K562 (cell line): ENCODE measurements around the gene MAK. TPM values are rescaled to one million over a fixed set of nuclear protein-coding genes. Genes with fewer than 3 reads are reported as not detected.

Source experiments
- ARID1B ChIP-seq: fragments of 450-650 bp; IDR thresholded peaks from 2 replicates; pipeline ENCODE4 v1.6.1; 2016; ENCODE audit warnings: antibody characterized with exemption, mild to moderate bottlenecking, inconsistent platforms
- BRD9 ChIP-seq: fragments of 450-650 bp; IDR thresholded peaks from 2 replicates; pipeline ENCODE4 v1.6.1; 2018; ENCODE audit warnings: low read depth; ENCODE audit not compliant: partially characterized antibody
- DACH1 ChIP-seq: fragments of 450-650 bp; IDR thresholded peaks from 2 replicates; pipeline ENCODE4 v1.6.1; 2018; ENCODE audit not compliant: partially characterized antibody
- DMBX1 ChIP-seq: fragments of 250-450 bp; sonication (Bioruptor Pico); IDR thresholded peaks from 2 replicates; pipeline ENCODE4 v1.8.0; 2022; ENCODE audit warnings: inconsistent platforms, mild to moderate bottlenecking, moderate library complexity, borderline replicate concordance
- FOXM1 ChIP-seq, 2 experiments: fragments of 450-650 bp in 1 of 2; sonication (generic) in 1 of 2; formaldehyde crosslinking in 1 of 2; IDR thresholded peaks; 2 replicates each; pipeline versions ENCODE4 v1.6.1 to v1.9.0; 2017 to 2022; ENCODE audit warnings: low read depth in 2 of 2, mild to moderate bottlenecking in 2 of 2, missing genetic modification reagents in 1 of 2, moderate library complexity in 1 of 2
- MEF2A ChIP-seq: IDR thresholded peaks from 2 replicates; pipeline ENCODE4 v1.6.1; 2011; ENCODE audit warnings: low read depth, mild to moderate bottlenecking, low read length, moderate library complexity; ENCODE audit not compliant: control insufficient read depth
- MIER1 ChIP-seq: fragments of 450-650 bp; IDR thresholded peaks from 2 replicates; pipeline ENCODE4 v1.6.1; 2016; ENCODE audit warnings: antibody characterized with exemption, mild to moderate bottlenecking, low read depth
- NCOA4 ChIP-seq: fragments of 450-650 bp; IDR thresholded peaks from 2 replicates; pipeline ENCODE4 v1.6.1; 2018; ENCODE audit warnings: mild to moderate bottlenecking; ENCODE audit not compliant: partially characterized antibody
- NCOR1 ChIP-seq: fragments of 450-650 bp; IDR thresholded peaks from 2 replicates; pipeline ENCODE4 v1.6.1; 2016; ENCODE audit warnings: mild to moderate bottlenecking, moderate library complexity
- PML ChIP-seq: IDR thresholded peaks from 2 replicates; pipeline ENCODE4 v1.6.1; 2012; ENCODE audit warnings: low read length, inconsistent platforms
- RHOXF2B ChIP-seq: fragments of 250-450 bp; sonication (Bioruptor Pico); conservative IDR thresholded peaks from 2 replicates; pipeline ENCODE4 v1.5.1; 2021
- SMARCE1 ChIP-seq: fragments of 450-650 bp; IDR thresholded peaks from 2 replicates; pipeline ENCODE4 v1.7.1; 2016; ENCODE audit warnings: mild to moderate bottlenecking
- SOX6 ChIP-seq: fragments of 450-650 bp; IDR thresholded peaks from 2 replicates; pipeline ENCODE4 v1.6.1; 2014; ENCODE audit warnings: mild to moderate bottlenecking
- SP1 ChIP-seq: sonication (generic); formaldehyde crosslinking; IDR thresholded peaks from 2 replicates; pipeline ENCODE4 v1.8.1; 2022; ENCODE audit warnings: mild to moderate bottlenecking, missing genetic modification reagents
- SREBF2 ChIP-seq: sonication (generic); formaldehyde crosslinking; IDR thresholded peaks from 2 replicates; pipeline ENCODE4 v1.4.0; 2020; ENCODE audit warnings: mild to moderate bottlenecking, missing genetic modification reagents
- TBL1XR1 ChIP-seq, 2 experiments: IDR thresholded peaks; 2 replicates each; pipeline ENCODE4 v1.6.1; 2012; ENCODE audit warnings: improper control_type of control experiment in 2 of 2, low read length in 2 of 2, mild to moderate bottlenecking in 1 of 2
- TCF7L2 ChIP-seq: fragments of 150-350 bp; IDR thresholded peaks from 2 replicates; pipeline ENCODE4 v1.6.1; 2016; ENCODE audit warnings: low read depth, mild to moderate bottlenecking, low read length, moderate library complexity
- ZBTB7A ChIP-seq: IDR thresholded peaks from 2 replicates; pipeline ENCODE4 v1.6.1; 2011; ENCODE audit warnings: low read depth, mild to moderate bottlenecking, low read length, moderate library complexity, borderline replicate concordance; ENCODE audit not compliant: control insufficient read depth
- polyA plus RNA-seq, 8 experiments: library from polyadenylated mRNA; depleted of rRNA in 4 of 8; stranded (reverse) in 5 of 8; unstranded in 3 of 8; fragments of >200 nt; fragmentation: Nextera tagmentation in 2 of 8; fragmentation: Illumina TruSeq in 1 of 8; extraction: Ambion mirVana in 2 of 8; extraction: Trizol in 1 of 8; gene quantifications; 2 replicates each; pipeline versions ENCODE4 v1.2.1 to v1.2.3, GENCODE V29; 2011 to 2014; ENCODE audit warnings: inconsistent platforms in 1 of 8, missing spikeins in 1 of 8
- total RNA-seq, 7 experiments: library from RNA; depleted of rRNA in 6 of 7; stranded (reverse); fragments of >200 nt in 6 of 7; fragmentation: Illumina TruSeq in 2 of 7; extraction: Trizol in 2 of 7; gene quantifications; 2 replicates each; pipeline versions ENCODE4 v1.2.1 to v1.2.3, GENCODE V29; 2011 to 2021; ENCODE audit warnings: low replicate concordance in 1 of 7
- TF ChIP-seq, protein P1 (sequence below): fragments of 450-650 bp; IDR thresholded peaks from one replicate; pipeline ENCODE4 v1.6.1; 2018; ENCODE audit warnings: mild to moderate bottlenecking, moderate library complexity; ENCODE audit not compliant: partially characterized antibody
- TF ChIP-seq, protein P2 (sequence below): sonication (generic); formaldehyde crosslinking; IDR thresholded peaks from 2 replicates; pipeline ENCODE4 v1.9.0; 2022; ENCODE audit warnings: mild to moderate bottlenecking, missing genetic modification reagents
- TF ChIP-seq, protein P3 (sequence below): conservative IDR thresholded peaks from 2 replicates; pipeline ENCODE4 v1.6.1; 2011; ENCODE audit warnings: low read depth, mild to moderate bottlenecking, low read length; ENCODE audit not compliant: control insufficient read depth
- TF ChIP-seq, protein P4 (sequence below), 2 experiments: fragments of 450-650 bp; IDR thresholded peaks; 2 replicates each; pipeline ENCODE4 v1.6.1; 2018; ENCODE audit warnings: mild to moderate bottlenecking in 2 of 2, low read depth in 1 of 2; ENCODE audit not compliant: partially characterized antibody in 2 of 2

The MAK gene
- total and polyA plus RNA-seq, 9 of the 15 experiments (the other 6 are each of a cell fraction or from before 2014, with no cell fraction given): 0.25 to 1.1 (median 0.53) TPM

DNA sequence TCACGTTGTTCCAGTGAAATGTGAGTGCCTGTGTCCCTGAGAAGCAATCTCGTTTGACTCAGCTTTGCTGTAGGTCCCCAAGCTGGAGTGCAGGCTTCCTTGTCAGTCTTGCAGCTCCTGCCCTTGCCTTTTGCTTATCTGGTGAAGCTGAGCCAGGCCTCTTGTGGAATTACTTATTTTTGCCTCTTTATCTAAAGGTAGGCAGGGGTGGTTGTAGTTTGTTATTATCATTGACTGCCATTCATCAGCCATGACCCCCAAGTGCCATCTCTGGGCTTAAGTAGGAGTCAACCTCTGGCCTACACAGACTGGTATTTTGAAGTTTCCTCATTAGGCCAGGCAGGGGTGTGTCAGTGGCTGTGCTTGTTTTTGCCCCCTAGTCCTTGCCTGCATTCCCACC lies 88.6 kb downstream of the MAK start (continued):
- TF ChIP-seq FOXM1 (IDR thresholded peaks at IDR 0.05; ENCODE audit: low read depth) (peak; percentile 71; the same call in 1 of the 2 replicates), FOXM1 (CRISPR knock-in tag; IDR thresholded peaks at IDR 0.05; ENCODE audit: low read depth) (no peak), RHOXF2B (CRISPR knock-in tag) (no peak), SMARCE1 (peak; percentile 68; the same call in 1 of the 2 replicates), SREBF2 (CRISPR knock-in tag) (peak; percentile 20; the same call in 1 of the 2 replicates), TBL1XR1 (IDR thresholded peaks at IDR 0.05; ENCODE audit: low read length in 2 of 2) (peak; percentile 80 to 88; a peak in 3 of 4 replicates), MEF2A (peak; percentile 71; the same call in 1 of the 2 replicates), BRD9 (no peak), DMBX1 (CRISPR knock-in tag) (peak; percentile 52; the same call in 1 of the 2 replicates), ZBTB7A (peak; percentile 23; the same call in 1 of the 2 replicates), MIER1 (peak; percentile 45; the same call in 1 of the 2 replicates), SP1 (CRISPR knock-in tag) (peak; percentile 13; the same call in 1 of the 2 replicates), NCOR1 (peak; percentile 95), TCF7L2 (no peak), SOX6 (peak; percentile 28; the same call in 1 of the 2 replicates), PML (peak; percentile 84; the same call in 1 of the 2 replicates), ARID1B (peak; percentile 90), NCOA4 (no peak), DACH1 (peak; percentile 56)
- TF ChIP-seq, protein P1, sequence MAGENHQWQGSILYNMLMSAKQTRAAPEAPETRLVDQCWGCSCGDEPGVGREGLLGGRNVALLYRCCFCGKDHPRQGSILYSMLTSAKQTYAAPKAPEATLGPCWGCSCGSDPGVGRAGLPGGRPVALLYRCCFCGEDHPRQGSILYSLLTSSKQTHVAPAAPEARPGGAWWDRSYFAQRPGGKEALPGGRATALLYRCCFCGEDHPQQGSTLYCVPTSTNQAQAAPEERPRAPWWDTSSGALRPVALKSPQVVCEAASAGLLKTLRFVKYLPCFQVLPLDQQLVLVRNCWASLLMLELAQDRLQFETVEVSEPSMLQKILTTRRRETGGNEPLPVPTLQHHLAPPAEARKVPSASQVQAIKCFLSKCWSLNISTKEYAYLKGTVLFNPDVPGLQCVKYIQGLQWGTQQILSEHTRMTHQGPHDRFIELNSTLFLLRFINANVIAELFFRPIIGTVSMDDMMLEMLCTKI: no peak
- TF ChIP-seq, protein P2, sequence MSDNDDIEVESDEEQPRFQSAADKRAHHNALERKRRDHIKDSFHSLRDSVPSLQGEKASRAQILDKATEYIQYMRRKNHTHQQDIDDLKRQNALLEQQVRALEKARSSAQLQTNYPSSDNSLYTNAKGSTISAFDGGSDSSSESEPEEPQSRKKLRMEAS: peak; percentile 38; the same call in 1 of the 2 replicates
- TF ChIP-seq, protein P3, sequence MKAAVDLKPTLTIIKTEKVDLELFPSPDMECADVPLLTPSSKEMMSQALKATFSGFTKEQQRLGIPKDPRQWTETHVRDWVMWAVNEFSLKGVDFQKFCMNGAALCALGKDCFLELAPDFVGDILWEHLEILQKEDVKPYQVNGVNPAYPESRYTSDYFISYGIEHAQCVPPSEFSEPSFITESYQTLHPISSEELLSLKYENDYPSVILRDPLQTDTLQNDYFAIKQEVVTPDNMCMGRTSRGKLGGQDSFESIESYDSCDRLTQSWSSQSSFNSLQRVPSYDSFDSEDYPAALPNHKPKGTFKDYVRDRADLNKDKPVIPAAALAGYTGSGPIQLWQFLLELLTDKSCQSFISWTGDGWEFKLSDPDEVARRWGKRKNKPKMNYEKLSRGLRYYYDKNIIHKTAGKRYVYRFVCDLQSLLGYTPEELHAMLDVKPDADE: 0 out of 2 replicates have a peak, but pooled peaks have one; percentile 51
- TF ChIP-seq, protein P4, sequence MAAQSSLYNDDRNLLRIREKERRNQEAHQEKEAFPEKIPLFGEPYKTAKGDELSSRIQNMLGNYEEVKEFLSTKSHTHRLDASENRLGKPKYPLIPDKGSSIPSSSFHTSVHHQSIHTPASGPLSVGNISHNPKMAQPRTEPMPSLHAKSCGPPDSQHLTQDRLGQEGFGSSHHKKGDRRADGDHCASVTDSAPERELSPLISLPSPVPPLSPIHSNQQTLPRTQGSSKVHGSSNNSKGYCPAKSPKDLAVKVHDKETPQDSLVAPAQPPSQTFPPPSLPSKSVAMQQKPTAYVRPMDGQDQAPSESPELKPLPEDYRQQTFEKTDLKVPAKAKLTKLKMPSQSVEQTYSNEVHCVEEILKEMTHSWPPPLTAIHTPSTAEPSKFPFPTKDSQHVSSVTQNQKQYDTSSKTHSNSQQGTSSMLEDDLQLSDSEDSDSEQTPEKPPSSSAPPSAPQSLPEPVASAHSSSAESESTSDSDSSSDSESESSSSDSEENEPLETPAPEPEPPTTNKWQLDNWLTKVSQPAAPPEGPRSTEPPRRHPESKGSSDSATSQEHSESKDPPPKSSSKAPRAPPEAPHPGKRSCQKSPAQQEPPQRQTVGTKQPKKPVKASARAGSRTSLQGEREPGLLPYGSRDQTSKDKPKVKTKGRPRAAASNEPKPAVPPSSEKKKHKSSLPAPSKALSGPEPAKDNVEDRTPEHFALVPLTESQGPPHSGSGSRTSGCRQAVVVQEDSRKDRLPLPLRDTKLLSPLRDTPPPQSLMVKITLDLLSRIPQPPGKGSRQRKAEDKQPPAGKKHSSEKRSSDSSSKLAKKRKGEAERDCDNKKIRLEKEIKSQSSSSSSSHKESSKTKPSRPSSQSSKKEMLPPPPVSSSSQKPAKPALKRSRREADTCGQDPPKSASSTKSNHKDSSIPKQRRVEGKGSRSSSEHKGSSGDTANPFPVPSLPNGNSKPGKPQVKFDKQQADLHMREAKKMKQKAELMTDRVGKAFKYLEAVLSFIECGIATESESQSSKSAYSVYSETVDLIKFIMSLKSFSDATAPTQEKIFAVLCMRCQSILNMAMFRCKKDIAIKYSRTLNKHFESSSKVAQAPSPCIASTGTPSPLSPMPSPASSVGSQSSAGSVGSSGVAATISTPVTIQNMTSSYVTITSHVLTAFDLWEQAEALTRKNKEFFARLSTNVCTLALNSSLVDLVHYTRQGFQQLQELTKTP (IDR thresholded peaks at IDR 0.05; ENCODE audit: low read depth in 1 of 2, partially characterized antibody in 2 of 2): peak in 1 of 2 experiments; percentile 19
